Fibroblast of lung (primary cell): Measurements from ENCODE around the gene TRIM6.

Experiments
- EZH2 ChIP-seq: IDR thresholded peaks from 2 replicates; pipeline ENCODE4 v1.5.1; 2012; ENCODE audit warnings: low read length, control low read depth, mild to moderate bottlenecking; ENCODE audit errors: missing control alignments
- TF ChIP-seq, protein P1 (sequence below), 2 donors: IDR thresholded peaks in 1 of 2; conservative IDR thresholded peaks in 1 of 2; 1 replicate in 1 of 2; 2 replicates in 1 of 2; pipeline ENCODE4 v1.5.1; 2011 to 2012; ENCODE audit warnings: low read length in 2 of 2, control low read depth in 1 of 2, inconsistent platforms in 1 of 2, low read depth in 1 of 2, mild to moderate bottlenecking in 1 of 2

DNA sequence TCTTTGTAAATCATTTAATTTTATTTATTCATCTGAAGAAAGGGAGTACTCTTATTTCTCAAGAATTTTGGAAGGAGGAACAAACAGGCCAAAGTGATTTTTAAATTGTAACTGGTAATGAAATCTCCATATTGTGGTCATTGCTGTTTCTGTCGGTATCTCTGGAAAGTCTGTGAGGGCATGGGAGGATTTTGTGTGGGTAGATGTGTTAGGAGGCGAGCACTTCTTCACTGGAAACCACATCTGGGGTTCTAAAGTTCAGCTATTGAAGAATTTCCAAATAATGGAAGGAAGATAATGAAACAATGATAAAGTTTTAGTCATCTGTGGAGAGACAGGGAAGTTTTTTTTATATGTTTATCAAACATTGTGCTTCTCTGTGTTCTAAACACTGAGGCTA lies 35.0 kb downstream of the TRIM6 start:
- no peak for TF ChIP-seq EZH2
- TF ChIP-seq, protein P1, sequence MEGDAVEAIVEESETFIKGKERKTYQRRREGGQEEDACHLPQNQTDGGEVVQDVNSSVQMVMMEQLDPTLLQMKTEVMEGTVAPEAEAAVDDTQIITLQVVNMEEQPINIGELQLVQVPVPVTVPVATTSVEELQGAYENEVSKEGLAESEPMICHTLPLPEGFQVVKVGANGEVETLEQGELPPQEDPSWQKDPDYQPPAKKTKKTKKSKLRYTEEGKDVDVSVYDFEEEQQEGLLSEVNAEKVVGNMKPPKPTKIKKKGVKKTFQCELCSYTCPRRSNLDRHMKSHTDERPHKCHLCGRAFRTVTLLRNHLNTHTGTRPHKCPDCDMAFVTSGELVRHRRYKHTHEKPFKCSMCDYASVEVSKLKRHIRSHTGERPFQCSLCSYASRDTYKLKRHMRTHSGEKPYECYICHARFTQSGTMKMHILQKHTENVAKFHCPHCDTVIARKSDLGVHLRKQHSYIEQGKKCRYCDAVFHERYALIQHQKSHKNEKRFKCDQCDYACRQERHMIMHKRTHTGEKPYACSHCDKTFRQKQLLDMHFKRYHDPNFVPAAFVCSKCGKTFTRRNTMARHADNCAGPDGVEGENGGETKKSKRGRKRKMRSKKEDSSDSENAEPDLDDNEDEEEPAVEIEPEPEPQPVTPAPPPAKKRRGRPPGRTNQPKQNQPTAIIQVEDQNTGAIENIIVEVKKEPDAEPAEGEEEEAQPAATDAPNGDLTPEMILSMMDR (conservative IDR thresholded peaks at IDR 0.05 in 1 of 2, IDR thresholded peaks at IDR 0.05 in 1 of 2; ENCODE audit: low read depth in 1 of 2, low read length in 2 of 2): no peak
